GM10266 (cell line): ENCODE data around the gene MDM4.

ENCODE experiments used
- DNase-seq: peaks from one replicate; pipeline ENCODE4 v3.0.0; 2012; ENCODE audit errors: extremely low spot score
- CTCF ChIP-seq: IDR thresholded peaks from 2 replicates; pipeline ENCODE4 v1.5.1; 2012; ENCODE audit warnings: mild to moderate bottlenecking, low read depth; ENCODE audit not compliant: control insufficient read depth, insufficient read depth; ENCODE audit errors: missing control alignments

Gene MDM4

GRCh38 chr1:204541626-204542025, 25.4 kb downstream of the MDM4 start:
- no peak for TF ChIP-seq CTCF
- no peak for DNase-seq

- no peak for TF ChIP-seq CTCF
- no peak for DNase-seq
Observed at GRCh38 chr1:204544321-204544720, 28.1 kb downstream of the MDM4 start.

GRCh38 chr1:204545202-204545601, 29.0 kb downstream of the MDM4 start:
- DNase-seq: no peak
- no peak for TF ChIP-seq CTCF

- TF ChIP-seq CTCF: no peak
- no peak for DNase-seq
Observed at GRCh38 chr1:204545881-204546280, 29.7 kb downstream of the MDM4 start.

GRCh38 chr1:204548265-204548664, 32.1 kb downstream of the MDM4 start:
- TF ChIP-seq CTCF: no peak
- no peak for DNase-seq

GRCh38 chr1:204549313-204549712, 33.1 kb downstream of the MDM4 start:
- TF ChIP-seq CTCF: no peak

GRCh38 chr1:204550926-204551325, 34.7 kb downstream of the MDM4 start:
- TF ChIP-seq CTCF: no peak
- no peak for DNase-seq

More at GRCh38 chr1:204549313-204549712, 33.1 kb downstream of the MDM4 start:
- no peak for DNase-seq
